ENCODE results near the gene CTNNA3. TPM values are rescaled to one million over a fixed set of nuclear protein-coding genes. Genes with fewer than 3 reads are reported as not detected.

Gene CTNNA3
- total RNA-seq, 6 experiments from 2014 or later = 0.19 to 3.6 (median 1.2) TPM

GRCh38 chr10:66813122-66813521 lies 882.9 kb downstream of the CTNNA3 start:
- H3K36me3 ChIP-seq = no peaks in the 10 kb centered on the region
- ATAC-seq = no peak
- intact Hi-C loops (cut with DNase I) = no loop called here
- H3K4me3 ChIP-seq = no peak overlapping the region
- no peaks in the 10 kb centered on the region for H3K27me3 ChIP-seq
- H3K9me3 ChIP-seq = no peaks in the 10 kb centered on the region
- H3K27ac ChIP-seq = no peak overlapping the region
- no peaks in the 10 kb centered on the region for H3K4me1 ChIP-seq
- 54% methylated on average over 2 of the region's 2 CpGs for WGBS (ENCODE audit: insufficient coverage, low coverage, low lambda C conversion rate, missing lambda C conversion rate)
- no peak for DNase-seq
- TF ChIP-seq, protein P1, sequence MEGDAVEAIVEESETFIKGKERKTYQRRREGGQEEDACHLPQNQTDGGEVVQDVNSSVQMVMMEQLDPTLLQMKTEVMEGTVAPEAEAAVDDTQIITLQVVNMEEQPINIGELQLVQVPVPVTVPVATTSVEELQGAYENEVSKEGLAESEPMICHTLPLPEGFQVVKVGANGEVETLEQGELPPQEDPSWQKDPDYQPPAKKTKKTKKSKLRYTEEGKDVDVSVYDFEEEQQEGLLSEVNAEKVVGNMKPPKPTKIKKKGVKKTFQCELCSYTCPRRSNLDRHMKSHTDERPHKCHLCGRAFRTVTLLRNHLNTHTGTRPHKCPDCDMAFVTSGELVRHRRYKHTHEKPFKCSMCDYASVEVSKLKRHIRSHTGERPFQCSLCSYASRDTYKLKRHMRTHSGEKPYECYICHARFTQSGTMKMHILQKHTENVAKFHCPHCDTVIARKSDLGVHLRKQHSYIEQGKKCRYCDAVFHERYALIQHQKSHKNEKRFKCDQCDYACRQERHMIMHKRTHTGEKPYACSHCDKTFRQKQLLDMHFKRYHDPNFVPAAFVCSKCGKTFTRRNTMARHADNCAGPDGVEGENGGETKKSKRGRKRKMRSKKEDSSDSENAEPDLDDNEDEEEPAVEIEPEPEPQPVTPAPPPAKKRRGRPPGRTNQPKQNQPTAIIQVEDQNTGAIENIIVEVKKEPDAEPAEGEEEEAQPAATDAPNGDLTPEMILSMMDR (IDR thresholded peaks at IDR 0.05) = no peak
- no peak for TF ChIP-seq POLR2A (IDR thresholded peaks at IDR 0.05)

DNA sequence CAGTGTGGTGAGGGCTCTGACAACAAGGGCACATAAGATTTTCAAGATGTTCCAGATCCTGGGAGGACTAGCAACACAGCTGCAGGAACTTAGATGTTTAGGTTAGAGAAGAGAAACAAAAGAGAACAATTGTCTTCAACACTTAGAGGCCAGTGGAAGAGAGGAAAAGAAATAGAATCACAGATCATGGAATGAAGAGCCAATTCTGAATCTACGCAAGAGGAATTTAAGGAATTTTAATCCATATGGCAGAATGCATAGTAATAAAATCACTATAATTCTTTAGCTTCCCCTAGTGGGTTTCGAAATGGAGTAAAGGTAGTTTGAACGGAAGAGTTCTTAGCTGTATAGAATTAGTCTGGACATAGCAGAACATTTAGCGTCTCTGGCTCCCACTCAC lies 884.8 kb downstream of the CTNNA3 start:
- no peaks in the 10 kb centered on the region for H3K36me3 ChIP-seq
- intact Hi-C loops (cut with DNase I) = no loop called here
- no peak for TF ChIP-seq POLR2A (IDR thresholded peaks at IDR 0.05)
- TF ChIP-seq, protein P1 (IDR thresholded peaks at IDR 0.05) = no peak

DNA sequence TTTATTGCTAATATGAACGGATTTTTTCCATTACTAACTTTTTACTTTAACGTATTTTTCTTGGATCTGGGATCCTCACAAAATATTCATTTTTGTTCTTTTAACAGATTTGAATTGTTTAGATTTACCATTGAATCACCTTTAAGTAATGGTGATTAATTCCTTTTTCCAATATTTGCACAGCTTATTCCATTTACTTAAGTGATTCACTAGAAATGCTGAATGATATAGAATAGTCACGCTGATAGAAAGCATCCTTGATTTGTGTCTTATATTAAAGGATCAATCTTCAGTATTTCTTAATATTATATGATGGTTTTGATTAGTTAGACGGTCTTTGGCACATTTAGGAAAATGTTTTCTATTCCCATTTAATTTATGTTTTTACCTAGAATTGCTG lies 886.6 kb downstream of the CTNNA3 start:
- Histone ChIP-seq H3K9me3 (no peaks in the 10 kb centered on the region), H3K4me1 (peaks cover 0 to 3% (median 0%) of the 10 kb centered on the region in 4 donors), H3K27ac (no peak overlapping the region), H3K27me3 (no peaks in the 10 kb centered on the region), H3K36me3 (no peaks in the 10 kb centered on the region), H3K4me3 (no peak overlapping the region)
- 79% methylated on average over 4 of the region's 4 CpGs for WGBS (ENCODE audit: insufficient coverage, low coverage, low lambda C conversion rate, missing lambda C conversion rate)
- intact Hi-C loops (cut with DNase I) = no loop called here
- ATAC-seq (no peak), DNase-seq (no peak)
- no peak for TF ChIP-seq POLR2A (IDR thresholded peaks at IDR 0.05)

More for the DNA sequence above, 884.8 kb downstream of the CTNNA3 start:
- ATAC-seq = no peak
- no peak for DNase-seq
- Histone ChIP-seq H3K4me3 (no peak overlapping the region), H3K4me1 (no peaks in the 10 kb centered on the region), H3K9me3 (no peaks in the 10 kb centered on the region), H3K27ac (no peak overlapping the region), H3K27me3 (no peaks in the 10 kb centered on the region)
- 93% methylated on average over 4 of the region's 4 CpGs for WGBS (ENCODE audit: insufficient coverage, low coverage, low lambda C conversion rate, missing lambda C conversion rate)

DNA sequence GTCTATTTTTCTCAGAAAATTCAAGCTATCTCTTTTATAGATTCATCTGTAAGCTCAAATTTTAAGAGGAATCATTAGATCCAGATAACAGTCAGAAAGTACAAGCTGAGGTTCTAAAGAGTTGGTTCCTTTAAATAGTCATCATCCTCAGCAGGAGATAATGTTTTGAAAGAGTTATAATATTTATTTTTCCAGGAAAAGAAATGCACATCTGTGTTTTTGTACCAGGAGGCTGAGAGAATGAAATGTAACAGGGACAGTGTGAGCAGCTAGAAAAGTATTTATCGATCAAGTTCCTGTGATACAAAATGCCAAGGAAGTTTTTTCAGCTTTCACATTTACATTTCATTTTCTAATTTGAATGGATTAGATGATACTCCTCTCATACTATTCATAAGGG lies 890.4 kb downstream of the CTNNA3 start:
- no peak overlapping the region for H3K27ac ChIP-seq
- DNase-seq (no peak), ATAC-seq (no peak)
- no peaks in the 10 kb centered on the region for H3K36me3 ChIP-seq
- intact Hi-C loops (cut with DNase I) = no loop called here
- TF ChIP-seq POLR2A (IDR thresholded peaks at IDR 0.05) = no peak
- TF ChIP-seq, protein P1 (IDR thresholded peaks at IDR 0.05) = no peak
- peaks cover 0 to 3% (median 0%) of the 10 kb centered on the region in 4 donors for H3K4me1 ChIP-seq
- 91% methylated on average over 1 of the region's 1 CpG for whole genome bisulfite sequencing (ENCODE audit: insufficient coverage, low coverage, low lambda C conversion rate, missing lambda C conversion rate)
- no peaks in the 10 kb centered on the region for H3K27me3 ChIP-seq
- no peak overlapping the region for H3K4me3 ChIP-seq
- no peaks in the 10 kb centered on the region for H3K9me3 ChIP-seq

- intact Hi-C loops (cut with DNase I) = no loop called here
- DNase-seq (no peak), ATAC-seq (peak; percentile 53 to 91 (median 70))
- TF ChIP-seq, protein P1 (IDR thresholded peaks at IDR 0.05) = no peak
- no peak for TF ChIP-seq POLR2A (IDR thresholded peaks at IDR 0.05)
- Histone ChIP-seq H3K36me3 (no peaks in the 10 kb centered on the region), H3K4me3 (no peak overlapping the region), H3K4me1 (peaks cover 0 to 3% (median 0%) of the 10 kb centered on the region in 4 donors), H3K27me3 (no peaks in the 10 kb centered on the region), H3K27ac (no peak overlapping the region), H3K9me3 (no peaks in the 10 kb centered on the region)
- 16% methylated on average over 3 of the region's 3 CpGs for WGBS (ENCODE audit: insufficient coverage, low coverage, low lambda C conversion rate, missing lambda C conversion rate)
Measured at GRCh38 chr10:66804962-66805361, 891.0 kb downstream of the CTNNA3 start.

Measured in right lobe of liver (tissue), 6 donors.